ENCODE results near the gene KCP.

DNA sequence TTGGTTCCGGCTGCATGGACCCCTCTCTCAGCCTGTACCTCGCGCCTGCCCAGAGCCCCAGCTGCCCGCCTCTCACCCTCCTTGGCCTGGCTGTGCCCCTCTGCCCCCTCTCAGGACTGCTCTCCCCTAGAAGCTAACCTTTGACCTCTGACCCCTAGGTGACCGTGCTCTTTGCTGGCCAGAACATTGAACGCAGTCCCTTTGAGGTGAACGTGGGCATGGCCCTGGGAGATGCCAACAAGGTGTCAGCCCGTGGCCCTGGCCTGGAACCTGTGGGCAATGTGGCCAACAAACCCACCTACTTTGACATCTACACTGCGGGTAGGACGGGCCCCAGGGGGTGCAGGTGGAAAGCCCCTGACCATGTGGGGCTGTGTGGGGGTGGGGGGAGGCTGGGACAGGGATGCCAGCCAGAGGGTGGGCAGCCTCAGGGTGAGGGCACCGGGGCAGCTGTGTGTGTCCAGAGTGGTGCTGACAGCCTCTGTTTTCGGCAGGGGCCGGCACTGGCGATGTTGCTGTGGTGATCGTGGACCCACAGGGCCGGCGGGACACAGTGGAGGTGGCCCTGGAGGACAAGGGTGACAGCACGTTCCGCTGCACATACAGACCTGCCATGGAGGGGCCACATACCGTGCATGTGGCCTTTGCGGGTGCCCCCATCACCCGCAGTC lies 72.3 kb downstream of the KCP start:
- TF ChIP-seq, protein P1, sequence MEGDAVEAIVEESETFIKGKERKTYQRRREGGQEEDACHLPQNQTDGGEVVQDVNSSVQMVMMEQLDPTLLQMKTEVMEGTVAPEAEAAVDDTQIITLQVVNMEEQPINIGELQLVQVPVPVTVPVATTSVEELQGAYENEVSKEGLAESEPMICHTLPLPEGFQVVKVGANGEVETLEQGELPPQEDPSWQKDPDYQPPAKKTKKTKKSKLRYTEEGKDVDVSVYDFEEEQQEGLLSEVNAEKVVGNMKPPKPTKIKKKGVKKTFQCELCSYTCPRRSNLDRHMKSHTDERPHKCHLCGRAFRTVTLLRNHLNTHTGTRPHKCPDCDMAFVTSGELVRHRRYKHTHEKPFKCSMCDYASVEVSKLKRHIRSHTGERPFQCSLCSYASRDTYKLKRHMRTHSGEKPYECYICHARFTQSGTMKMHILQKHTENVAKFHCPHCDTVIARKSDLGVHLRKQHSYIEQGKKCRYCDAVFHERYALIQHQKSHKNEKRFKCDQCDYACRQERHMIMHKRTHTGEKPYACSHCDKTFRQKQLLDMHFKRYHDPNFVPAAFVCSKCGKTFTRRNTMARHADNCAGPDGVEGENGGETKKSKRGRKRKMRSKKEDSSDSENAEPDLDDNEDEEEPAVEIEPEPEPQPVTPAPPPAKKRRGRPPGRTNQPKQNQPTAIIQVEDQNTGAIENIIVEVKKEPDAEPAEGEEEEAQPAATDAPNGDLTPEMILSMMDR (IDR thresholded peaks at IDR 0.05), result no peak
- no peak for TF ChIP-seq POLR2AphosphoS5 (IDR thresholded peaks at IDR 0.05)

Data from breast epithelium (tissue), 3 donors.